ENCODE measurements around the gene MRPS35.

The MRPS35 gene

GRCh38 chr12:27709212-27709931 is 1.3 kb upstream of the MRPS35 start:
- no peaks in the 10 kb centered on the region for H3K4me1 ChIP-seq (ENCODE audit: insufficient read depth, insufficient read length)

GRCh38 chr12:27709932-27710591 is 570 bp upstream of the MRPS35 start:
- peak overlapping the region; percentile 99 for H3K4me3 ChIP-seq (ENCODE audit: insufficient read length, low read depth)
- H3K27me3 ChIP-seq (ENCODE audit: insufficient read depth, insufficient read length): peaks cover 2% of the 10 kb centered on the region
- H3K4me1 ChIP-seq (ENCODE audit: insufficient read depth, insufficient read length): no peaks in the 10 kb centered on the region
- H3K9ac ChIP-seq (ENCODE audit: insufficient read length, low read depth): peak overlapping the region; percentile 99
- no peaks in the 10 kb centered on the region for H3K9me3 ChIP-seq (ENCODE audit: insufficient read depth, low read length)
- no peak for DNase-seq (ENCODE audit: low read depth, low spot score)
- H3K36me3 ChIP-seq (ENCODE audit: insufficient read depth, insufficient read length, low read length): peaks cover 26% of the 10 kb centered on the region
- TF ChIP-seq SUZ12 (IDR thresholded peaks at IDR 0.05; ENCODE audit: extremely low read depth, insufficient read depth, insufficient read length) (no peak), YY1 (IDR thresholded peaks at IDR 0.05; ENCODE audit: insufficient read depth, insufficient read length) (no peak), ZNF274 (IDR thresholded peaks at IDR 0.05; ENCODE audit: low read depth, low read length) (no peak)

More at GRCh38 chr12:27709212-27709931, 1.3 kb upstream of the MRPS35 start:
- no peak overlapping the region for H3K9ac ChIP-seq (ENCODE audit: insufficient read length, low read depth)
- TF ChIP-seq YY1 (IDR thresholded peaks at IDR 0.05; ENCODE audit: insufficient read depth, insufficient read length) (no peak), SUZ12 (IDR thresholded peaks at IDR 0.05; ENCODE audit: extremely low read depth, insufficient read depth, insufficient read length) (no peak), ZNF274 (IDR thresholded peaks at IDR 0.05; ENCODE audit: low read depth, low read length) (no peak)
- DNase-seq (ENCODE audit: low read depth, low spot score): no peak
- no peak overlapping the region for H3K4me3 ChIP-seq (ENCODE audit: insufficient read length, low read depth)
- peaks cover 21% of the 10 kb centered on the region for H3K36me3 ChIP-seq (ENCODE audit: insufficient read depth, insufficient read length, low read length)
- H3K27me3 ChIP-seq (ENCODE audit: insufficient read depth, insufficient read length): peaks cover 2% of the 10 kb centered on the region
- no peaks in the 10 kb centered on the region for H3K9me3 ChIP-seq (ENCODE audit: insufficient read depth, low read length)

- Histone ChIP-seq H3K9ac (ENCODE audit: insufficient read length, low read depth) (peak overlapping the region; percentile 99), H3K9me3 (ENCODE audit: insufficient read depth, low read length) (no peaks in the 10 kb centered on the region), H3K4me3 (ENCODE audit: insufficient read length, low read depth) (peak overlapping the region; percentile 99), H3K36me3 (ENCODE audit: insufficient read depth, insufficient read length, low read length) (peaks cover 39% of the 10 kb centered on the region), H3K4me1 (ENCODE audit: insufficient read depth, insufficient read length) (no peaks in the 10 kb centered on the region), H3K27me3 (ENCODE audit: insufficient read depth, insufficient read length) (peaks cover 2% of the 10 kb centered on the region)
- TF ChIP-seq YY1 (IDR thresholded peaks at IDR 0.05; ENCODE audit: insufficient read depth, insufficient read length) (no peak), SUZ12 (IDR thresholded peaks at IDR 0.05; ENCODE audit: extremely low read depth, insufficient read depth, insufficient read length) (no peak), ZNF274 (IDR thresholded peaks at IDR 0.05; ENCODE audit: low read depth, low read length) (no peak)
- peak; percentile 36 for DNase-seq (ENCODE audit: low read depth, low spot score)
Measured at GRCh38 chr12:27711317-27711682, 668 bp downstream of the MRPS35 start.

- TF ChIP-seq SUZ12 (IDR thresholded peaks at IDR 0.05; ENCODE audit: extremely low read depth, insufficient read depth, insufficient read length): no peak
- H3K9ac ChIP-seq (ENCODE audit: insufficient read length, low read depth): no peak overlapping the region
- H3K4me3 ChIP-seq (ENCODE audit: insufficient read length, low read depth): peak overlapping the region; percentile 99
Measured at GRCh38 chr12:27711967-27712366, 1.3 kb downstream of the MRPS35 start.

GRCh38 chr12:27723212-27723611 is 12.6 kb downstream of the MRPS35 start:
- no peaks in the 10 kb centered on the region for H3K9me3 ChIP-seq (ENCODE audit: insufficient read depth, low read length)
- no peak for DNase-seq (ENCODE audit: low read depth, low spot score)
- no peak overlapping the region for H3K4me3 ChIP-seq (ENCODE audit: insufficient read length, low read depth)
- H3K27me3 ChIP-seq (ENCODE audit: insufficient read depth, insufficient read length): no peaks in the 10 kb centered on the region
- no peak overlapping the region for H3K9ac ChIP-seq (ENCODE audit: insufficient read length, low read depth)
- H3K36me3 ChIP-seq (ENCODE audit: insufficient read depth, insufficient read length, low read length): peaks cover 88% of the 10 kb centered on the region
- H3K4me1 ChIP-seq (ENCODE audit: insufficient read depth, insufficient read length): no peaks in the 10 kb centered on the region
- TF ChIP-seq SUZ12 (IDR thresholded peaks at IDR 0.05; ENCODE audit: extremely low read depth, insufficient read depth, insufficient read length) (no peak), YY1 (IDR thresholded peaks at IDR 0.05; ENCODE audit: insufficient read depth, insufficient read length) (no peak), ZNF274 (IDR thresholded peaks at IDR 0.05; ENCODE audit: low read depth, low read length) (no peak)

More at GRCh38 chr12:27711967-27712366, 1.3 kb downstream of the MRPS35 start:
- Histone ChIP-seq H3K36me3 (ENCODE audit: insufficient read depth, insufficient read length, low read length) (peaks cover 45% of the 10 kb centered on the region), H3K9me3 (ENCODE audit: insufficient read depth, low read length) (no peaks in the 10 kb centered on the region), H3K27me3 (ENCODE audit: insufficient read depth, insufficient read length) (peaks cover 2% of the 10 kb centered on the region), H3K4me1 (ENCODE audit: insufficient read depth, insufficient read length) (no peaks in the 10 kb centered on the region)
- no peak for DNase-seq (ENCODE audit: low read depth, low spot score)

- H3K36me3 ChIP-seq (ENCODE audit: insufficient read depth, insufficient read length, low read length): peaks cover 81% of the 10 kb centered on the region
- DNase-seq (ENCODE audit: low read depth, low spot score): no peak
- TF ChIP-seq ZNF274 (IDR thresholded peaks at IDR 0.05; ENCODE audit: low read depth, low read length) (no peak), SUZ12 (IDR thresholded peaks at IDR 0.05; ENCODE audit: extremely low read depth, insufficient read depth, insufficient read length) (no peak), YY1 (IDR thresholded peaks at IDR 0.05; ENCODE audit: insufficient read depth, insufficient read length) (no peak)
- no peak overlapping the region for H3K4me3 ChIP-seq (ENCODE audit: insufficient read length, low read depth)
- no peaks in the 10 kb centered on the region for H3K9me3 ChIP-seq (ENCODE audit: insufficient read depth, low read length)
- no peaks in the 10 kb centered on the region for H3K27me3 ChIP-seq (ENCODE audit: insufficient read depth, insufficient read length)
- no peak overlapping the region for H3K9ac ChIP-seq (ENCODE audit: insufficient read length, low read depth)
- H3K4me1 ChIP-seq (ENCODE audit: insufficient read depth, insufficient read length): no peaks in the 10 kb centered on the region
Measured at GRCh38 chr12:27730097-27730588, 19.5 kb downstream of the MRPS35 start.

- TF ChIP-seq SUZ12 (IDR thresholded peaks at IDR 0.05; ENCODE audit: extremely low read depth, insufficient read depth, insufficient read length) (no peak), YY1 (IDR thresholded peaks at IDR 0.05; ENCODE audit: insufficient read depth, insufficient read length) (no peak)
- DNase-seq (ENCODE audit: low read depth, low spot score): peak; percentile 65
- Histone ChIP-seq H3K4me1 (ENCODE audit: insufficient read depth, insufficient read length) (no peaks in the 10 kb centered on the region), H3K9me3 (ENCODE audit: insufficient read depth, low read length) (no peaks in the 10 kb centered on the region), H3K4me3 (ENCODE audit: insufficient read length, low read depth) (no peak overlapping the region), H3K36me3 (ENCODE audit: insufficient read depth, insufficient read length, low read length) (peaks cover 84% of the 10 kb centered on the region), H3K27me3 (ENCODE audit: insufficient read depth, insufficient read length) (no peaks in the 10 kb centered on the region), H3K9ac (ENCODE audit: insufficient read length, low read depth) (no peak overlapping the region)
Measured at GRCh38 chr12:27732281-27732680, 21.6 kb downstream of the MRPS35 start.
